Measurements from ENCODE around the gene CCT7.

GRCh38 chr2:73263540-73264331, 29.6 kb downstream of the CCT7 start:
- TF ChIP-seq, protein P1, sequence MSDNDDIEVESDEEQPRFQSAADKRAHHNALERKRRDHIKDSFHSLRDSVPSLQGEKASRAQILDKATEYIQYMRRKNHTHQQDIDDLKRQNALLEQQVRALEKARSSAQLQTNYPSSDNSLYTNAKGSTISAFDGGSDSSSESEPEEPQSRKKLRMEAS (IDR thresholded peaks at IDR 0.05) = no peak
- no peak for TF ChIP-seq CREB1 (IDR thresholded peaks at IDR 0.05; ENCODE audit: low read depth)
- no peak for TF ChIP-seq RAD21 (IDR thresholded peaks at IDR 0.05; ENCODE audit: low read depth)

Data from Ishikawa (cell line).